PFSK-1 (cell line): ENCODE results near the gene PRSS58.

Experiments used
- POLR2AphosphoS5 ChIP-seq: IDR thresholded peaks from 2 replicates; pipeline ENCODE4 v1.6.1; 2012; ENCODE audit warnings: low read depth, mild to moderate bottlenecking, control low read depth, low read length, moderate library complexity
- SIN3A ChIP-seq: IDR thresholded peaks from 2 replicates; pipeline ENCODE4 v1.6.1; 2012; ENCODE audit warnings: mild to moderate bottlenecking, low read length, moderate library complexity, borderline replicate concordance; ENCODE audit not compliant: insufficient read depth

DNA sequence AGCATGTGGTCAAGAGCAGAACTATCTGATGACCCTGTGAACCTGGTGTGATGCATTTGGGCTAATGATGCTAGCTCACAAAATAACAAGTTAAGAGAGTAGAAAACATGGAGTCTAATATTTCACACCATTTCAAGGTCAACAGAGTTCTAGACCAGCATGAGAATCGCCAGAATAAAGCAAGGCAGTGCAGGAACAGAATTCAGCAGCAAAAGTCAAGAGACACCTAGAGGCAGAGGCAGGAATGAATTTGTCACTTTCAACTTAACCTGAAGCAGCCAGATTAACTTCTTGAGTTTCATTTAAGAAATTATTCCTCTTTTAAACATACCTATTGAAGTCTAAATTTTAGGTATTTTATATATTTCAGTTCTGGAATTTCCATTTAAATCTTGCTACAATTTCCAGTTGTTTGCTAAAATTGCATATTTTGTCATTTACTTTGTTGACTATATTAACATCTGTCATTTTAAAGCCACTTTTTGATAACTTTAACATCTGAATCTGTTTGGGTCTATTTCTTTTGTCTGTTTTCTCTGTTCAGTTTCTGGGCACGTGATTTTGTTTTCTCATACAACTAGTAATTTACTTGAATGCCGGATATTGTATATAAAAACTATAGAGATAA lies 44.2 kb upstream of the PRSS58 start:
- TF ChIP-seq POLR2AphosphoS5 (no peak), SIN3A (no peak)
